Liver (tissue), 3 donors: ENCODE data around the gene DHRS2.

ENCODE experiments used
- GABPA ChIP-seq, 2 donors: IDR thresholded peaks in 1 of 2; conservative IDR thresholded peaks in 1 of 2; 2 replicates each; pipeline ENCODE4 v1.6.1; 2016; ENCODE audit warnings: antibody characterized with exemption in 2 of 2, mild to moderate bottlenecking in 1 of 2, moderate library complexity in 1 of 2
- HNF4A ChIP-seq, 2 donors: conservative IDR thresholded peaks; 2 replicates each; pipeline ENCODE4 v1.6.1; 2016; ENCODE audit warnings: antibody characterized with exemption in 2 of 2, mild to moderate bottlenecking in 2 of 2
- NR2F2 ChIP-seq: IDR thresholded peaks from 2 replicates; pipeline ENCODE4 v1.6.1; 2016; ENCODE audit warnings: antibody characterized with exemption
- SP1 ChIP-seq: IDR thresholded peaks from 2 replicates; pipeline ENCODE4 v1.6.1; 2018; ENCODE audit warnings: antibody characterized with exemption, mild to moderate bottlenecking
- TAF1 ChIP-seq: conservative IDR thresholded peaks from 2 replicates; pipeline ENCODE4 v1.6.1; 2016; ENCODE audit warnings: antibody characterized with exemption, mild to moderate bottlenecking
- TF ChIP-seq, protein P1 (sequence below): fragments of 150-350 bp; IDR thresholded peaks from 2 replicates; pipeline ENCODE4 v1.5.1; 2017; ENCODE audit warnings: improper control_type of control experiment, low read depth, low read length; ENCODE audit not compliant: missing input control
- TF ChIP-seq, protein P2 (sequence below): IDR thresholded peaks from 2 replicates; pipeline ENCODE4 v1.6.1; 2016; ENCODE audit warnings: antibody characterized with exemption, mild to moderate bottlenecking
- donor health status: healthy.
- donor health status: healthy.

DNA sequence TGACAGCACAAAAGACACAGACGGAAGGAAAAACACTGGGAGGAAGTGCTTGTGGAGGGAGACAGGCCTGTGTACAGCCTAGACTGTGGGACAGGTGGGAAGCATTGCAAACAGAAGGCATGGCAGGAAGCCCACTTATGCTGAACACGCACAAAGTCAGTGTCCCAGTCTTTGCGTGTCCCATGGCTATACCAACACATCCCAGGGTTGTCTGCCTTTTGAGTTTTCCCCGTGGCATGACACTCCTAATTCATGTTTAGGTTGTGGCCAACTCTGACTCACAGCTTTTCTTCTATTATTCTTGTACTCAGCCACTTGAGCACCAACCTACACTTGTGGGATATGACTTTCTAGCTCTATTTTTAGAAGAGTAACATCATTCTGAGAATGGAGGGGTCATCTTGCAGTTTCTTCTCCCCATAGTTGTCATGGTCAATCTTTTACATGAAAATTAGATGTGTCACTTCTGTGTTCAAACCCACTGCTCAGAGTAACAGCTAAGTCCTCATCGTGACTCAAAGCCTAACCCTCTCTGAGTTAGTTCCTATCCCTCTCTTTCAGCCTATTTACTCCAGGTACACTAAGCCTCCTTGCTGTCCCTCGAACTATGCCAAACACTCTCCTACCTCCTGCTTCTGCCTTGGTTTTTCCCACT, 30.1 kb upstream of the DHRS2 start:
- TF ChIP-seq HNF4A (conservative IDR thresholded peaks at IDR 0.05): no peak
- TF ChIP-seq, protein P1, sequence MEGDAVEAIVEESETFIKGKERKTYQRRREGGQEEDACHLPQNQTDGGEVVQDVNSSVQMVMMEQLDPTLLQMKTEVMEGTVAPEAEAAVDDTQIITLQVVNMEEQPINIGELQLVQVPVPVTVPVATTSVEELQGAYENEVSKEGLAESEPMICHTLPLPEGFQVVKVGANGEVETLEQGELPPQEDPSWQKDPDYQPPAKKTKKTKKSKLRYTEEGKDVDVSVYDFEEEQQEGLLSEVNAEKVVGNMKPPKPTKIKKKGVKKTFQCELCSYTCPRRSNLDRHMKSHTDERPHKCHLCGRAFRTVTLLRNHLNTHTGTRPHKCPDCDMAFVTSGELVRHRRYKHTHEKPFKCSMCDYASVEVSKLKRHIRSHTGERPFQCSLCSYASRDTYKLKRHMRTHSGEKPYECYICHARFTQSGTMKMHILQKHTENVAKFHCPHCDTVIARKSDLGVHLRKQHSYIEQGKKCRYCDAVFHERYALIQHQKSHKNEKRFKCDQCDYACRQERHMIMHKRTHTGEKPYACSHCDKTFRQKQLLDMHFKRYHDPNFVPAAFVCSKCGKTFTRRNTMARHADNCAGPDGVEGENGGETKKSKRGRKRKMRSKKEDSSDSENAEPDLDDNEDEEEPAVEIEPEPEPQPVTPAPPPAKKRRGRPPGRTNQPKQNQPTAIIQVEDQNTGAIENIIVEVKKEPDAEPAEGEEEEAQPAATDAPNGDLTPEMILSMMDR: no peak
- TF ChIP-seq TAF1: no peak
- no peak for TF ChIP-seq NR2F2
- no peak for TF ChIP-seq GABPA (IDR thresholded peaks at IDR 0.05 in 1 of 2, conservative IDR thresholded peaks at IDR 0.05 in 1 of 2)
- TF ChIP-seq, protein P2, sequence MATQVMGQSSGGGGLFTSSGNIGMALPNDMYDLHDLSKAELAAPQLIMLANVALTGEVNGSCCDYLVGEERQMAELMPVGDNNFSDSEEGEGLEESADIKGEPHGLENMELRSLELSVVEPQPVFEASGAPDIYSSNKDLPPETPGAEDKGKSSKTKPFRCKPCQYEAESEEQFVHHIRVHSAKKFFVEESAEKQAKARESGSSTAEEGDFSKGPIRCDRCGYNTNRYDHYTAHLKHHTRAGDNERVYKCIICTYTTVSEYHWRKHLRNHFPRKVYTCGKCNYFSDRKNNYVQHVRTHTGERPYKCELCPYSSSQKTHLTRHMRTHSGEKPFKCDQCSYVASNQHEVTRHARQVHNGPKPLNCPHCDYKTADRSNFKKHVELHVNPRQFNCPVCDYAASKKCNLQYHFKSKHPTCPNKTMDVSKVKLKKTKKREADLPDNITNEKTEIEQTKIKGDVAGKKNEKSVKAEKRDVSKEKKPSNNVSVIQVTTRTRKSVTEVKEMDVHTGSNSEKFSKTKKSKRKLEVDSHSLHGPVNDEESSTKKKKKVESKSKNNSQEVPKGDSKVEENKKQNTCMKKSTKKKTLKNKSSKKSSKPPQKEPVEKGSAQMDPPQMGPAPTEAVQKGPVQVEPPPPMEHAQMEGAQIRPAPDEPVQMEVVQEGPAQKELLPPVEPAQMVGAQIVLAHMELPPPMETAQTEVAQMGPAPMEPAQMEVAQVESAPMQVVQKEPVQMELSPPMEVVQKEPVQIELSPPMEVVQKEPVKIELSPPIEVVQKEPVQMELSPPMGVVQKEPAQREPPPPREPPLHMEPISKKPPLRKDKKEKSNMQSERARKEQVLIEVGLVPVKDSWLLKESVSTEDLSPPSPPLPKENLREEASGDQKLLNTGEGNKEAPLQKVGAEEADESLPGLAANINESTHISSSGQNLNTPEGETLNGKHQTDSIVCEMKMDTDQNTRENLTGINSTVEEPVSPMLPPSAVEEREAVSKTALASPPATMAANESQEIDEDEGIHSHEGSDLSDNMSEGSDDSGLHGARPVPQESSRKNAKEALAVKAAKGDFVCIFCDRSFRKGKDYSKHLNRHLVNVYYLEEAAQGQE: no peak
- TF ChIP-seq SP1: no peak
